Fibroblast of lung (primary cell): Measurements from ENCODE around the gene WNT3A.

Source experiments
- EZH2 ChIP-seq: IDR thresholded peaks from 2 replicates; pipeline ENCODE4 v1.5.1; 2012; ENCODE audit warnings: low read length, control low read depth, mild to moderate bottlenecking; ENCODE audit errors: missing control alignments
- TF ChIP-seq, protein P1 (sequence below), 2 donors: IDR thresholded peaks in 1 of 2; conservative IDR thresholded peaks in 1 of 2; 1 replicate in 1 of 2; 2 replicates in 1 of 2; pipeline ENCODE4 v1.5.1; 2011 to 2012; ENCODE audit warnings: low read length in 2 of 2, control low read depth in 1 of 2, inconsistent platforms in 1 of 2, low read depth in 1 of 2, mild to moderate bottlenecking in 1 of 2

DNA sequence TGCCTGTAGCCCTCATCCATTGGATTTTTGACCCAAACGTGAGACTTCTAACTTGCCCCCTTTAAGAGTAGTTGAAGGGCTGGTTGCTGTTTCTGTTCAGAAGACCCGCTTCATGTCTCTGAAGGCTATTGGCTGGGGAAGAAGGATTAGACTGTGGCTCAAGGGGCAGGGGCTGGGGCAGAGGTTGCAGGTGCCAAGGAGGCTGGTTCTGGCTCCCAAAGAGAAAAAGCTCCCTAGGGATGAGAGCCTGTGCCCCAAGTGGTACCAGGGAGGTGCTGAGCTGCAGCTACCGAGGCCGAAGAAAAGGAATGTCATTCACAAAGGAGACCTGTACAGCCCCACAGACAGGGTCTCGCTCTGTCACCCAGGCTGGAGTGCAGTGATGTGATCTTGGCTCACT lies 5.8 kb downstream of the WNT3A start:
- TF ChIP-seq, protein P1, sequence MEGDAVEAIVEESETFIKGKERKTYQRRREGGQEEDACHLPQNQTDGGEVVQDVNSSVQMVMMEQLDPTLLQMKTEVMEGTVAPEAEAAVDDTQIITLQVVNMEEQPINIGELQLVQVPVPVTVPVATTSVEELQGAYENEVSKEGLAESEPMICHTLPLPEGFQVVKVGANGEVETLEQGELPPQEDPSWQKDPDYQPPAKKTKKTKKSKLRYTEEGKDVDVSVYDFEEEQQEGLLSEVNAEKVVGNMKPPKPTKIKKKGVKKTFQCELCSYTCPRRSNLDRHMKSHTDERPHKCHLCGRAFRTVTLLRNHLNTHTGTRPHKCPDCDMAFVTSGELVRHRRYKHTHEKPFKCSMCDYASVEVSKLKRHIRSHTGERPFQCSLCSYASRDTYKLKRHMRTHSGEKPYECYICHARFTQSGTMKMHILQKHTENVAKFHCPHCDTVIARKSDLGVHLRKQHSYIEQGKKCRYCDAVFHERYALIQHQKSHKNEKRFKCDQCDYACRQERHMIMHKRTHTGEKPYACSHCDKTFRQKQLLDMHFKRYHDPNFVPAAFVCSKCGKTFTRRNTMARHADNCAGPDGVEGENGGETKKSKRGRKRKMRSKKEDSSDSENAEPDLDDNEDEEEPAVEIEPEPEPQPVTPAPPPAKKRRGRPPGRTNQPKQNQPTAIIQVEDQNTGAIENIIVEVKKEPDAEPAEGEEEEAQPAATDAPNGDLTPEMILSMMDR (conservative IDR thresholded peaks at IDR 0.05 in 1 of 2, IDR thresholded peaks at IDR 0.05 in 1 of 2; ENCODE audit: low read depth in 1 of 2, low read length in 2 of 2) = no peak
- TF ChIP-seq EZH2 = no peak
